DOHH2 (cell line): ENCODE measurements around the gene MEIG1.

Experiments used
- H3F3A ChIP-seq: fragments of 200-600 bp; sonication (generic), shearing (Covaris generic); 2 replicates; pipeline ENCODE4 v1.6.0; 2016; ENCODE audit warnings: antibody characterized with exemption, mild to moderate bottlenecking; ENCODE audit not compliant: control insufficient read depth, insufficient read depth
- H3K27ac ChIP-seq: fragments of 200-600 bp; sonication (generic); 2 replicates; pipeline ENCODE4 v1.5.1; 2014; ENCODE audit warnings: low read depth, mild to moderate bottlenecking, low read length, moderate library complexity
- H3K27me3 ChIP-seq: fragments of 200-600 bp; sonication (generic); 2 replicates; pipeline ENCODE4 v1.6.1; 2014; ENCODE audit warnings: mild to moderate bottlenecking, low read length, mixed read lengths; ENCODE audit not compliant: control insufficient read depth
- H3K36me3 ChIP-seq: fragments of 200-600 bp; sonication (generic); 2 replicates; pipeline ENCODE4 v1.6.1; 2014; ENCODE audit warnings: mild to moderate bottlenecking, low read length, moderate library complexity, mixed read lengths; ENCODE audit not compliant: control insufficient read depth
- H3K4me1 ChIP-seq: fragments of 200-600 bp; sonication (generic); 2 replicates; pipeline ENCODE4 v1.6.1; 2014; ENCODE audit warnings: mild to moderate bottlenecking, low read length, mixed read lengths; ENCODE audit not compliant: control insufficient read depth
- H3K4me2 ChIP-seq: fragments of 200-600 bp; sonication (generic); 2 replicates; pipeline ENCODE4 v1.6.0; 2014; ENCODE audit warnings: mild to moderate bottlenecking, low read length, moderate library complexity
- H3K4me3 ChIP-seq: fragments of 200-600 bp; sonication (generic); 2 replicates; pipeline ENCODE4 v1.5.1; 2014; ENCODE audit warnings: mild to moderate bottlenecking, low read length, mixed read lengths
- H3K79me2 ChIP-seq: fragments of 200-600 bp; sonication (generic); 2 replicates; pipeline ENCODE4 v1.6.1; 2014; ENCODE audit warnings: mild to moderate bottlenecking, low read length, mixed read lengths; ENCODE audit not compliant: control insufficient read depth
- H3K9me2 ChIP-seq: fragments of 200-600 bp; sonication (generic); replicated peaks from 2 replicates; pipeline ENCODE4 v1.6.1; 2014; ENCODE audit warnings: mild to moderate bottlenecking, low read length, mixed read lengths; ENCODE audit not compliant: control insufficient read depth
- H3K9me3 ChIP-seq: fragments of 200-600 bp; sonication (generic); 2 replicates; pipeline ENCODE4 v1.6.1; 2014; ENCODE audit warnings: antibody characterized with exemption, low read length, mixed read lengths; ENCODE audit not compliant: control insufficient read depth, insufficient read depth
- H4K20me1 ChIP-seq: fragments of 200-600 bp; sonication (generic); 2 replicates; pipeline ENCODE4 v1.6.0; 2014; ENCODE audit warnings: low read depth, mild to moderate bottlenecking, antibody characterized with exemption, low read length, moderate library complexity; ENCODE audit not compliant: control insufficient read depth, insufficient read depth
- EZH2phosphoT487 ChIP-seq: fragments of 200-600 bp; sonication (generic); IDR thresholded peaks from 2 replicates; pipeline ENCODE4 v1.6.1; 2017; ENCODE audit warnings: borderline replicate concordance, mild to moderate bottlenecking, antibody characterized with exemption, low read length, moderate library complexity, mixed read lengths
- TF ChIP-seq, protein P1 (sequence below): fragments of 200-600 bp; sonication (generic); IDR thresholded peaks from one replicate; pipeline ENCODE4 v1.5.1; 2014; ENCODE audit warnings: antibody characterized with exemption, mild to moderate bottlenecking, low read depth, low read length; ENCODE audit not compliant: poor library complexity, severe bottlenecking

The MEIG1 gene

GRCh38 chr10:14916600-14916999 is 42.6 kb upstream of the MEIG1 start:
- Histone ChIP-seq H3K9me2 (no peaks in the 10 kb centered on the region), H3F3A (peaks cover 17% of the 10 kb centered on the region), H3K27ac (no peak overlapping the region), H3K79me2 (peaks cover 40% of the 10 kb centered on the region), H3K4me1 (no peaks in the 10 kb centered on the region), H3K4me3 (no peak overlapping the region), H3K27me3 (no peaks in the 10 kb centered on the region), H3K9me3 (peaks cover 19% of the 10 kb centered on the region; the same call in 1 of the 2 replicates), H3K36me3 (peaks cover 100% of the 10 kb centered on the region), H3K4me2 (no peak overlapping the region), H4K20me1 (no peaks in the 10 kb centered on the region)
- TF ChIP-seq, protein P1, sequence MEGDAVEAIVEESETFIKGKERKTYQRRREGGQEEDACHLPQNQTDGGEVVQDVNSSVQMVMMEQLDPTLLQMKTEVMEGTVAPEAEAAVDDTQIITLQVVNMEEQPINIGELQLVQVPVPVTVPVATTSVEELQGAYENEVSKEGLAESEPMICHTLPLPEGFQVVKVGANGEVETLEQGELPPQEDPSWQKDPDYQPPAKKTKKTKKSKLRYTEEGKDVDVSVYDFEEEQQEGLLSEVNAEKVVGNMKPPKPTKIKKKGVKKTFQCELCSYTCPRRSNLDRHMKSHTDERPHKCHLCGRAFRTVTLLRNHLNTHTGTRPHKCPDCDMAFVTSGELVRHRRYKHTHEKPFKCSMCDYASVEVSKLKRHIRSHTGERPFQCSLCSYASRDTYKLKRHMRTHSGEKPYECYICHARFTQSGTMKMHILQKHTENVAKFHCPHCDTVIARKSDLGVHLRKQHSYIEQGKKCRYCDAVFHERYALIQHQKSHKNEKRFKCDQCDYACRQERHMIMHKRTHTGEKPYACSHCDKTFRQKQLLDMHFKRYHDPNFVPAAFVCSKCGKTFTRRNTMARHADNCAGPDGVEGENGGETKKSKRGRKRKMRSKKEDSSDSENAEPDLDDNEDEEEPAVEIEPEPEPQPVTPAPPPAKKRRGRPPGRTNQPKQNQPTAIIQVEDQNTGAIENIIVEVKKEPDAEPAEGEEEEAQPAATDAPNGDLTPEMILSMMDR: no peak

DNA sequence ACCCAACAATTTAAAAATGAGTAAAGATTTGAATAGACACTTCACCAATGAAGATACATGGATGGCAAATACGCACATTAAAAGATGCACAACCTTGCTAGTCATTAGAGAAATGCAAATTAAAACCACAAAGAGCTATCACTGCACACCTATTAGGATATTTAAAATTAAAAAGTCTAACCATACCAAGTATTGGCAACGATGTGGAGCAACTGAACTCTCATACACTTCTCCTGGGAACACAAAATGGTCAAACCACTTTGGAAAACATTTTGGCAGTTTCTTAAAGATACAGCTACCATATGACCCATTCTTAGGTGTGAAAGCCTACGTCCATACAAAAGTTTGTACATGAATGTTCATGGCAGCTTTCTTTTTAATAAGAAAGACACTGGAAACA is 41.4 kb upstream of the MEIG1 start:
- no peak overlapping the region for H3K4me2 ChIP-seq
- no peaks in the 10 kb centered on the region for H4K20me1 ChIP-seq
- H3K9me2 ChIP-seq: no peaks in the 10 kb centered on the region
- H3K4me3 ChIP-seq: no peak overlapping the region
- no peak for TF ChIP-seq EZH2phosphoT487
- TF ChIP-seq, protein P1: no peak
- H3K36me3 ChIP-seq: peaks cover 100% of the 10 kb centered on the region
- peaks cover 19% of the 10 kb centered on the region; the same call in 1 of the 2 replicates for H3K9me3 ChIP-seq
- H3K79me2 ChIP-seq: peaks cover 38% of the 10 kb centered on the region
- H3K27me3 ChIP-seq: no peaks in the 10 kb centered on the region
- H3K27ac ChIP-seq: no peak overlapping the region
- peaks cover 14% of the 10 kb centered on the region for H3F3A ChIP-seq
- no peaks in the 10 kb centered on the region for H3K4me1 ChIP-seq

DNA sequence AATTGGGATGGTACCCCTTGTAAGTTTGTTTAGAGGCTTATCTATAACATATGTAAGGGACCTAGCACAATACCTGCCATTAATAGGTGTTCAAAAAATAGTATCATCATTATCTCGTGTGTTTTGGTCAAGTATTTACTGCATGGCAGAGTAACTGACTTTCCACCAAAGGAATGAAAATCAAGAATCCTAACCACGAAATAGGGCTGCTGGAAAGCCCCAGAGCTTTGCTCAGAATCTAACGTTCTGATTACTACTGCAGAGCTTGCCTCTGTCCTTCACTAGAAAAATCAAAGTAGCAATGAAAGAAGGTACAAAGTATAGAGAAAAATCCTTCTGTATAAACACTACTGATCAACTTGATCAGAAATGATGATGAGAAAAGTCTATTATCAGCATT is 40.2 kb upstream of the MEIG1 start:
- Histone ChIP-seq H3K4me3 (no peak overlapping the region), H3K4me2 (no peak overlapping the region), H3K36me3 (peaks cover 100% of the 10 kb centered on the region), H3K9me2 (no peaks in the 10 kb centered on the region), H3K27me3 (no peaks in the 10 kb centered on the region), H3K27ac (no peak overlapping the region), H3K9me3 (peaks cover 19% of the 10 kb centered on the region; the same call in 1 of the 2 replicates), H4K20me1 (no peaks in the 10 kb centered on the region), H3K79me2 (peaks cover 36% of the 10 kb centered on the region), H3K4me1 (no peaks in the 10 kb centered on the region), H3F3A (peaks cover 10% of the 10 kb centered on the region; the same call in 1 of the 2 replicates)
- TF ChIP-seq EZH2phosphoT487: no peak
- TF ChIP-seq, protein P1: no peak

GRCh38 chr10:14924013-14924412 is 35.2 kb upstream of the MEIG1 start:
- Histone ChIP-seq H3K36me3 (peaks cover 97% of the 10 kb centered on the region), H3K79me2 (peaks cover 34% of the 10 kb centered on the region), H3K9me3 (peaks cover 6% of the 10 kb centered on the region; the same call in 1 of the 2 replicates), H3K9me2 (no peaks in the 10 kb centered on the region), H4K20me1 (no peaks in the 10 kb centered on the region), H3K4me1 (no peaks in the 10 kb centered on the region), H3F3A (no peaks in the 10 kb centered on the region), H3K27ac (no peak overlapping the region), H3K4me3 (no peak overlapping the region), H3K27me3 (no peaks in the 10 kb centered on the region), H3K4me2 (no peak overlapping the region)
- TF ChIP-seq, protein P1: no peak
- no peak for TF ChIP-seq EZH2phosphoT487
